Activated CD4-positive, alpha-beta T cell treated with anti-CD3 and anti-CD28 coated beads, Interleukin-2, amount 50 U/mL, for 1 hour (primary cell): ENCODE data around the gene CDYL2.

Experiments
- DNase-seq: peaks from one replicate; pipeline ENCODE4 v3.0.0-alpha.2; 2020

The CDYL2 gene

GRCh38 chr16:80618862-80619648 is 185.3 kb downstream of the CDYL2 start:
- no peak for DNase-seq

GRCh38 chr16:80616362-80616761 is 188.0 kb downstream of the CDYL2 start:
- DNase-seq, result no peak

- no peak for DNase-seq
Measured at GRCh38 chr16:80615735-80616134, 188.7 kb downstream of the CDYL2 start.

GRCh38 chr16:80614908-80615671 is 189.3 kb downstream of the CDYL2 start:
- DNase-seq, result no peak

- DNase-seq, result no peak
Measured at GRCh38 chr16:80612461-80613017, 191.9 kb downstream of the CDYL2 start.

- no peak for DNase-seq
Measured at GRCh38 chr16:80611930-80612327, 192.5 kb downstream of the CDYL2 start.

- DNase-seq, result no peak
Measured at GRCh38 chr16:80611171-80611929, 193.0 kb downstream of the CDYL2 start.

GRCh38 chr16:80610481-80611156 is 193.8 kb downstream of the CDYL2 start:
- DNase-seq, result no peak

GRCh38 chr16:80608946-80609345 is 195.5 kb downstream of the CDYL2 start:
- no peak for DNase-seq

GRCh38 chr16:80607204-80607603 is 197.2 kb downstream of the CDYL2 start:
- no peak for DNase-seq

GRCh38 chr16:80606221-80606766 is 198.1 kb downstream of the CDYL2 start:
- DNase-seq, result no peak

- DNase-seq, result no peak
Measured at GRCh38 chr16:80604600-80605355, 199.6 kb downstream of the CDYL2 start.

- no peak for DNase-seq
Measured at GRCh38 chr16:80602894-80603293, 201.5 kb downstream of the CDYL2 start.

GRCh38 chr16:80601182-80601581 is 203.2 kb downstream of the CDYL2 start:
- no peak for DNase-seq

- no peak for DNase-seq
Measured at GRCh38 chr16:80599466-80599865, 204.9 kb downstream of the CDYL2 start.

GRCh38 chr16:80596507-80597207 is 207.7 kb downstream of the CDYL2 start:
- DNase-seq, result no peak

GRCh38 chr16:80594756-80595155 is 209.6 kb downstream of the CDYL2 start:
- DNase-seq, result no peak

GRCh38 chr16:80592273-80592672 is 212.1 kb downstream of the CDYL2 start:
- DNase-seq, result no peak

- no peak for DNase-seq
Measured at GRCh38 chr16:80591071-80591915, 213.1 kb downstream of the CDYL2 start.

GRCh38 chr16:80587071-80587470 is 217.3 kb downstream of the CDYL2 start:
- DNase-seq, result no peak
